ENCODE measurements around the gene FIZ1. TPM values are rescaled to one million over a fixed set of nuclear protein-coding genes. Genes with fewer than 3 reads are reported as not detected.

The FIZ1 gene
- total and polyA plus RNA-seq, 5 experiments from 2014 or later: 2.8 to 22.0 (median 5.4) TPM

DNA sequence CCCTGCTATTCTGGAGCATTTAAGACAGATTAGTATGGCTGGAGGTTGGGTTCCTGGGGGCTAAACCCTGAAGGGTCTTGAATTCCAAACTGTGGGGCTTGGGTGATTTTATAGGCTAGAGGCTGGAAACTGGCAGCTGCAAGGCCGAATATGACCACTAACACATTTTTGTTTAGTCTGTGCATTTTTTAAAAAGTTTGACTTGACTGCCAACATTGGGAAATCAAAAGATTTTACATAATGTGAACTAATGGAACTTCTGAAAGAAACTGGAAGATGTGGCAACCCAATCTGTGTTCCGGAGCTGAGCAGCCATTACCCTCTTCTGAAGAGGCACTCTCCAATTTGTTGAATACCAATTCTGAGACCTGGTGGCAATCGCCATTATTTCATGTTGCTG is 20.0 kb upstream of the FIZ1 start:
- DNase-seq: no peak
- Mint-ChIP-seq H3K9me3 (peaks cover 0 to under 1% (median 0%) of the 10 kb centered on the region in 9 donors), H3K27ac (peak overlapping the region in 3 of 10 donors; percentile 51 to 59 (median 56)), H3K4me1 (peaks cover 23 to 40% (median 38%) of the 10 kb centered on the region in 4 donors), H3K4me3 (peak overlapping the region in 1 of 10 donors; percentile 51), H3K27me3 (no peaks in the 10 kb centered on the region), H3K36me3 (peaks cover 0 to 9% (median 6%) of the 10 kb centered on the region in 3 donors)
- POLR2A ChIA-PET: interaction anchor here (0.9 to 3.1 kb wide), 4 partner anchors 8 to 102 kb away, joined by 4 to 24 read pairs (median 4); partner anchors contain the start of gene ZNF865
- ATAC-seq: no peak

DNA sequence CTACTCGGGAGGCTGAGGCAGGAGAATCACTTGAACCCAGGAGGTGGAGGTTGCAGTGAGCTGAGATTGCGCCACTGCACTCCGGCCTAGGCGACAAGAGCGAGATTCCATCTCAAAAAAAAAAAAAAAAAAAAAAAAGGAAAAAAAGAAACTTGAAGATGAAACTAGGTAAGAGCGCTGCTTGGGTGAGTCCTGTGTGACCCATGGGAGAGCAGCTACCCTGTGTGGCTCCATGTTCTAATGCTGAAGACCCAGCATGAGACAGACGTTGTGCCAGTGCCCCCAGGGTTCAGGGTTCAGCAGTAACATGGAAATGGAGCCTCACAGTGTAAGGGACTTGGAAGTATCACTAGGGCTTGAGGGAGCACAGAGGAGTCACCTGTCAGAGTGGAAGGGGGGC is 19.1 kb upstream of the FIZ1 start:
- Mint-ChIP-seq H3K27ac (peak overlapping the region in 6 of 10 donors; percentile 40 to 92 (median 80)), H3K36me3 (peaks cover 0 to 11% (median 6%) of the 10 kb centered on the region in 3 donors), H3K9me3 (no peaks in the 10 kb centered on the region), H3K4me1 (peaks cover 16 to 32% (median 31%) of the 10 kb centered on the region in 4 donors), H3K27me3 (no peaks in the 10 kb centered on the region), H3K4me3 (peak overlapping the region in 2 of 10 donors; percentile 19 to 29)
- no peak for ATAC-seq
- POLR2A ChIA-PET: interaction anchor here (1.3 to 3.1 kb wide), 2 partner anchors 13 to 279 kb away, joined by 3 to 24 read pairs; partner anchors contain the start of genes KMT5C and ZNF865
- no peak for DNase-seq

DNA sequence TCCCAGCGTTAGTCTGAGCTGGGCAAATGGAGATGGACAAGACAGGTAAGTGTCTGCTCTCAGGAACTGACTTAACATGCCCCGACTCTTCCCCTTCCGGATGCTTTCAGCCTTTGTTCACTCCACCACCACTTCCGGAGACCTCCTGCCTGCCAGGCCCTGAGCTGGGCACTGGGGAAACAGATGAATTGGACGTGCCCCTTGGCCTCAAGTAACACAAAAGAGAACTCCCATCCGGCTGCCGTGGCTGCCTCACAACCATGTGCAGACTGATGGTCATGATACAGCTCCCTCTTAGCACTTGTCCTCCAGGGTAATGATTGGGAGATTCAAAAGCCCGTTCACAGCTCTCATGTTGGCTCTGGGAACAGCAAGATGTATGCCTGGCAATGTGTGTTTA is 18.1 kb upstream of the FIZ1 start:
- Mint-ChIP-seq H3K4me1 (peaks cover 18 to 34% (median 32%) of the 10 kb centered on the region in 4 donors), H3K4me3 (no peak overlapping the region), H3K27ac (peak overlapping the region in 4 of 10 donors; percentile 11 to 71 (median 39)), H3K36me3 (peaks cover 0 to 19% (median 6%) of the 10 kb centered on the region in 3 donors), H3K27me3 (no peaks in the 10 kb centered on the region), H3K9me3 (no peaks in the 10 kb centered on the region)
- POLR2A ChIA-PET: interaction anchor here (0.9 to 1.3 kb wide), 2 partner anchors 12 to 278 kb away, joined by 3 read pairs; partner anchors contain the start of genes KMT5C and ZNF865
- DNase-seq (no peak), ATAC-seq (no peak)

DNA sequence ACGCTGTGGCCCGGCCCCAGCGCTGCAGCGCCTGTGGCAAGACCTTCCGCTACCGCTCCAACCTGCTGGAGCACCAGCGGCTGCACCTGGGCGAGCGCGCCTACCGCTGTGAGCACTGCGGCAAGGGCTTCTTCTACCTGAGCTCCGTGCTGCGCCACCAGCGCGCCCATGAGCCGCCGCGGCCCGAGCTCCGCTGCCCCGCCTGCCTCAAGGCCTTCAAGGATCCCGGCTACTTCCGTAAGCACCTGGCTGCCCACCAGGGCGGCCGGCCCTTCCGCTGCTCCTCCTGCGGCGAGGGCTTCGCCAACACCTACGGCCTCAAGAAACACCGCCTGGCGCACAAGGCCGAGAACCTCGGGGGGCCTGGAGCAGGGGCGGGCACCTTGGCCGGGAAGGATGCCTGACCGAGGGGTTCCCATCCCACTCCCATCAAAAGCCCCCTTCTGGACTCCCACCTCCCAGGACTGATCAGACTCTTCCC is 17.1 kb upstream of the FIZ1 start:
- POLR2A ChIA-PET: no interaction called here
- peak overlapping the region in 1 of 10 donors; percentile 67 for H3K27ac Mint-ChIP-seq
- H3K4me1 Mint-ChIP-seq: peaks cover 18 to 43% (median 40%) of the 10 kb centered on the region in 4 donors

DNA sequence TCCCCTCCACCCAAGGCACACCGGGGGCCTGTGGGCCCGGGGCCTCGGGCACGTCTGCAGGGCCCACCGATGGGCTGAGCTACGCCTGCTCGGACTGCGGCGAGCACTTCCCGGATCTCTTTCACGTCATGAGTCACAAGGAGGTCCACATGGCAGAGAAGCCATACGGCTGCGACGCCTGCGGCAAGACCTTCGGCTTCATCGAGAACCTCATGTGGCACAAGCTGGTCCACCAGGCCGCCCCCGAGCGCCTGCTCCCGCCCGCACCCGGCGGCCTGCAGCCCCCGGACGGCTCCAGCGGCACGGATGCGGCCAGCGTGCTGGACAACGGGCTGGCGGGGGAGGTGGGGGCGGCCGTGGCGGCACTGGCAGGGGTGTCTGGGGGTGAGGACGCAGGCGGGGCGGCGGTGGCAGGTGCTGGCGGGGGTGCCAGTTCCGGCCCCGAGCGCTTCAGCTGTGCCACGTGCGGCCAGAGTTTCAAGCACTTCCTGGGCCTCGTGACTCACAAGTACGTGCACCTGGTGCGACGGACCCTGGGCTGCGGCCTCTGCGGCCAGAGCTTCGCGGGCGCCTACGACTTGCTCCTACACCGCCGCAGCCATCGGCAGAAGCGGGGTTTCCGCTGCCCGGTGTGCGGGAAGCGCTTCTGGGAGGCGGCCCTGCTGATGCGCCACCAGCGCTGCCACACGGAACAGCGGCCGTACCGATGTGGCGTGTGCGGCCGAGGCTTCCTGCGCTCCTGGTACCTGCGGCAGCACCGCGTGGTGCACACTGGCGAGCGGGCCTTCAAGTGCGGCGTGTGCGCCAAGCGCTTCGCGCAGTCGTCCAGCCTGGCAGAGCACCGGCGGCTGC is 16.5 kb upstream of the FIZ1 start:
- H3K9me3 Mint-ChIP-seq: no peaks in the 10 kb centered on the region
- no peak overlapping the region for H3K4me3 Mint-ChIP-seq
- H3K36me3 Mint-ChIP-seq: peaks cover 0 to 23% (median 6%) of the 10 kb centered on the region in 3 donors
- no peak for DNase-seq
- no peaks in the 10 kb centered on the region for H3K27me3 Mint-ChIP-seq
- POLR2A ChIA-PET: no interaction called here
- H3K4me1 Mint-ChIP-seq: peaks cover 16 to 44% (median 39%) of the 10 kb centered on the region in 4 donors
- ATAC-seq: no peak
- H3K27ac Mint-ChIP-seq: no peak overlapping the region

More for the DNA sequence above, 17.1 kb upstream of the FIZ1 start:
- DNase-seq (no peak), ATAC-seq (no peak)
- no peaks in the 10 kb centered on the region for H3K9me3 Mint-ChIP-seq
- peaks cover 0 to 23% (median 6%) of the 10 kb centered on the region in 3 donors for H3K36me3 Mint-ChIP-seq
- no peaks in the 10 kb centered on the region for H3K27me3 Mint-ChIP-seq
- H3K4me3 Mint-ChIP-seq: no peak overlapping the region

DNA sequence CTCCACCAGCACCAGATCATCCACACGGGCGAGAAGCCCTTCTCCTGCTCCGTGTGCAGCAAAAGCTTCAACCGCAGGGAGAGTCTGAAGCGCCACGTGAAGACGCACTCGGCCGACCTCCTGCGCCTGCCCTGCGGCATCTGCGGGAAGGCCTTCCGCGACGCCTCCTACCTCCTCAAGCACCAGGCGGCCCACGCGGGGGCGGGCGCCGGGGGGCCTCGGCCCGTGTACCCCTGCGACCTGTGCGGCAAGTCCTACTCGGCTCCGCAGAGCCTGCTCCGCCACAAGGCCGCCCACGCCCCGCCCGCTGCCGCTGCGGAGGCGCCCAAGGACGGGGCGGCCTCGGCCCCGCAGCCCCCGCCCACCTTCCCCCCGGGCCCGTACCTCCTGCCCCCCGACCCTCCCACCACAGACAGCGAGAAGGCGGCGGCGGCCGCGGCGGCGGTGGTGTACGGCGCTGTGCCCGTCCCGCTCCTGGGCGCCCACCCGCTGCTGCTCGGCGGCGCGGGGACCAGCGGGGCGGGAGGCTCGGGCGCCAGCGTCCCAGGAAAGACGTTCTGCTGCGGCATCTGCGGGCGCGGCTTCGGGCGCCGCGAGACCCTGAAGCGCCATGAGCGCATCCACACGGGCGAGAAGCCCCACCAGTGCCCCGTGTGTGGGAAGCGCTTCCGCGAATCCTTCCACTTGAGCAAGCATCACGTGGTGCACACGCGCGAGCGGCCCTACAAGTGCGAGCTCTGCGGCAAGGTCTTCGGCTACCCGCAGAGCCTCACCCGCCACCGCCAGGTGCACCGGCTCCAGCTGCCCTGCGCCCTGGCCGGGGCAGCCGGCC is 15.6 kb upstream of the FIZ1 start:
- DNase-seq (no peak), ATAC-seq (no peak)
- no peak overlapping the region for H3K27ac Mint-ChIP-seq
- H3K36me3 Mint-ChIP-seq: peaks cover 0 to 26% (median 7%) of the 10 kb centered on the region in 3 donors
- peaks cover 14 to 42% (median 38%) of the 10 kb centered on the region in 4 donors for H3K4me1 Mint-ChIP-seq
- H3K9me3 Mint-ChIP-seq: no peaks in the 10 kb centered on the region
- POLR2A ChIA-PET: no interaction called here
- no peaks in the 10 kb centered on the region for H3K27me3 Mint-ChIP-seq
- H3K4me3 Mint-ChIP-seq: no peak overlapping the region

DNA sequence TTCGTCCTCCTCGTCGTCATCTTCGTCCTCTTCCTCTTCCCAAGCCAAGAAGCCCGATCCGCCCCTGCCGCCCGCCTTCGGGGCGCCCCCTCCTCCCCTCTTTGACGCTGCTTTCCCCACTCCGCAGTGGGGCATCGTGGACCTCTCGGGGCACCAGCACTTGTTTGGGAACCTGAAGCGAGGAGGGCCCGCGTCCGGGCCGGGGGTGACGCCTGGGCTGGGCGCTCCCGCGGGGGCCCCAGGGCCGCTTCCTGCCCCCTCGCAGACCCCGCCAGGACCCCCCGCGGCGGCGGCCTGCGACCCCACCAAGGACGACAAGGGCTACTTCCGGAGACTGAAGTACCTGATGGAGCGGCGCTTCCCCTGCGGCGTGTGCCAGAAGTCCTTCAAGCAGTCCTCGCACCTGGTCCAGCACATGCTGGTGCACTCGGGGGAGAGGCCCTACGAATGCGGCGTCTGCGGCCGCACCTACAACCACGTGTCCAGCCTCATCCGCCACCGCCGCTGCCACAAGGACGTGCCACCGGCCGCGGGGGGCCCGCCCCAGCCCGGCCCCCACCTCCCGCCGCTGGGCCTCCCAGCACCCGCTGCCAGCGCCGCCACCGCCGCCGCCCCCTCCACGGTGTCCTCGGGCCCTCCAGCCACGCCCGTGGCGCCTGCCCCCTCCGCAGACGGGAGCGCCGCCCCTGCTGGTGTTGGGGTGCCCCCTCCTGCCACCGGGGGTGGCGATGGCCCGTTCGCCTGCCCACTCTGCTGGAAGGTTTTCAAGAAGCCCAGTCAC is 14.8 kb upstream of the FIZ1 start:
- Mint-ChIP-seq H3K4me3 (no peak overlapping the region), H3K4me1 (peaks cover 14 to 43% (median 38%) of the 10 kb centered on the region in 4 donors), H3K9me3 (no peaks in the 10 kb centered on the region), H3K36me3 (peaks cover 0 to 33% (median 10%) of the 10 kb centered on the region in 3 donors), H3K27ac (no peak overlapping the region), H3K27me3 (no peaks in the 10 kb centered on the region)
- ATAC-seq: no peak
- POLR2A ChIA-PET: interaction anchor here (3.4 kb wide), 1 partner anchor 11 kb away, joined by 16 read pairs; the partner anchor contains the start of gene ZNF784
- no peak for DNase-seq

DNA sequence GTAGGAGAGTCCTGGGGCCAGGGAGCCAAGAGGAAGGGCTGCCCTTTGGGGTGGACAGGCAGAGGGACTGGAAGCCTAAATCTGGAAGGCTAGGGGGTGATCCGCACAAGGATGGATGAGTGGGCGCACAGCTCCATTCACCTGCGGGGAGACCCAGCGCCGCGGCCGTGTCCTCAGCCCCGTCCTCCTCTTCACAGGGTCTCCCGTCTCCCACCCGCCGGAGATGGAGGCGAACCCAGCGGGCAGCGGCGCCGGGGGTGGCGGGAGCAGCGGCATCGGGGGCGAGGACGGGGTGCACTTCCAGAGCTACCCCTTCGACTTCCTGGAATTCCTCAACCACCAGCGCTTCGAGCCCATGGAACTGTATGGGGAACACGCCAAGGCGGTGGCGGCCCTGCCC is 14.1 kb upstream of the FIZ1 start:
- Mint-ChIP-seq H3K9me3 (no peaks in the 10 kb centered on the region), H3K4me3 (no peak overlapping the region), H3K27me3 (no peaks in the 10 kb centered on the region), H3K36me3 (peaks cover 0 to 34% (median 10%) of the 10 kb centered on the region in 3 donors), H3K4me1 (peaks cover 16 to 44% (median 40%) of the 10 kb centered on the region in 4 donors), H3K27ac (peak overlapping the region in 1 of 10 donors; percentile 84)
- ATAC-seq (no peak), DNase-seq (peak in 1 of 10 donors; percentile 27)
- POLR2A ChIA-PET: interaction anchor here (3.4 kb wide), 1 partner anchor 12 kb away, joined by 16 read pairs; the partner anchor contains the start of gene ZNF784

DNA sequence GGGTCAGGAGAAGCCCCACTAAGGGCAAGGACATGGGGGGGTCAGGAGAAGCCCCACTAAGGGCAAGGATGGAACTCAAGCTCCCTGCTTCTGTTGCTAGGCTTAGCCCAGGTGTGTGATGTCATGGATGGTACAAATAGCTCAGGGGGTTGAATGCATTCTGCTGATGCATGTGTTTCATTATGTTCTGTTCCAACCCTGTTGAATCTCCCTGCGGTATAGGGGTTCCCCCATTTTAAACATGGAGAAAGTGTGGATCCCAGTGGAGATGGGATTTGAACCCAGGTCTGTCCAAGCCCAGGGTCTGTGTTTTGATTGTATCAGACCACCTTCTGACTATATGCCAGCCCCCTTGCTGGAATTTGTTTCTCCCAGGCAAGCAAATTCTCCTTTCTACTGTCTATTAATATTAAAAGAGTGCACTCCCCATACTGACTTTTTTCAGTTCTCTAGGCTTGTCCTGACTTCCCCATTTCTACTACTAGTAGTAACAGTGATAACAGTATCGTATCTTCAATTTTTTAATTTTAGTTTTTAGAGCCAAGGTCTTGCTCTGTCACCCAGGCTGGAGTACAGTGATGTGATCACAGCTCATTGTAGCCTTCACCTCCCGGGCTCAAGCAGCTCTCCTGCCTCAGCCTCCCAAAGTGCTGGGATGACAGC is 12.8 kb upstream of the FIZ1 start:
- Mint-ChIP-seq H3K27me3 (no peaks in the 10 kb centered on the region), H3K9me3 (no peaks in the 10 kb centered on the region), H3K4me1 (peaks cover 21 to 55% (median 47%) of the 10 kb centered on the region in 4 donors), H3K4me3 (no peak overlapping the region), H3K27ac (peak overlapping the region in 8 of 10 donors; percentile 13 to 84 (median 54)), H3K36me3 (peaks cover 0 to 36% (median 4%) of the 10 kb centered on the region in 3 donors)
- POLR2A ChIA-PET: interaction anchor here (0.6 to 3.4 kb wide), 4 partner anchors 11 to 26 kb away, joined by 3 to 16 read pairs (median 4); partner anchors contain the start of genes FIZ1 and ZNF784
- DNase-seq (no peak), ATAC-seq (no peak)

DNA sequence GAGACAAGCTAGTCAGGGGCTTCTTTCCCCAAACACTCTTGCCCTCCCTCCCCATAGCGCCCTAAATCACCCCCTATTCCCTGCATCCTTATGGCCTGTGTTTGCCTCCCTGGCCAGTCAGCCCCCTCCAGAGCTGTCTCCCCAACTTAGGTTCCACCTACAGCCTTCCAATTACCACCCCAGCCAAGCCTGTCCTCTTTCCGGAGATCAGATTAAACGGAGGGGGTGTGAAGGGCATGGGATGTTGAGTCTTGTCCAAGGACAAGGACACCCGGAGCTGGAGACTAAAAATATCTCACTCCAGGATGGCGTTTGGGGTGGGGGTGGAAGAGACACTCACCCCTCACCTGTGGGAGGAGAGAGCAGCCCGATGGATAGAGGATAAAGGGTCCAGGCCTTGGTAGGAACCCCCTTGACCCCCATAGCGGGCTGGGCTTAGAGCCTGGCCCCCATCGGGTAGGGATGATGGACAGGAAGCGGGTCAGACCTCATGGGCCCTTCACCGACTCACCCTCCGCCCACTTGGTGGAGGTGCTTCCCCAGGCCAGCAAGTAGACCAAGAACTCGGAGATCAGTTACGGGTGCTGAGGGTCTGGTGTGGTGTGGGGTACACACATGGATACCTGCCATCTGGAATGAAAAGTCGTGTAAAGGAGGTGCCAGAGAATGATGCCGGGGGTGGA is 12.1 kb upstream of the FIZ1 start:
- DNase-seq (no peak), ATAC-seq (no peak)
- H3K36me3 Mint-ChIP-seq: peaks cover 0 to 38% (median 4%) of the 10 kb centered on the region in 3 donors
- no peaks in the 10 kb centered on the region for H3K27me3 Mint-ChIP-seq
- H3K27ac Mint-ChIP-seq: peak overlapping the region; percentile 15 to 73 (median 48)
- H3K4me1 Mint-ChIP-seq: peaks cover 28 to 62% (median 53%) of the 10 kb centered on the region in 4 donors
- peak overlapping the region in 1 of 10 donors; percentile 7 for H3K4me3 Mint-ChIP-seq
- no peaks in the 10 kb centered on the region for H3K9me3 Mint-ChIP-seq
- POLR2A ChIA-PET: interaction anchor here (0.8 to 3.4 kb wide), 4 partner anchors 8 to 14 kb away, joined by 3 to 16 read pairs (median 4); partner anchors contain the start of genes FIZ1 and ZNF784

Data from naive thymus-derived CD8-positive, alpha-beta T cell (primary cell).